ENCODE data around the gene NTN1.
A peak's percentile ranks its signal among the peaks of the same experiment; 100 is the strongest.

The NTN1 gene

GRCh38 chr17:9237053-9237410 lies 215.7 kb downstream of the NTN1 start:
- no peak for TF ChIP-seq POLR2AphosphoS5 (IDR thresholded peaks at IDR 0.05; ENCODE audit: borderline replicate concordance, low read depth, low read length)
- no peak for TF ChIP-seq EZH2 (IDR thresholded peaks at IDR 0.05)
- TF ChIP-seq FOXP2 (optimal IDR thresholded peaks at IDR 0.05; ENCODE audit: control extremely low read depth, extremely low read length, insufficient read depth), result no peak
- Histone ChIP-seq H3K9ac (ENCODE audit: insufficient read length) (no peak overlapping the region), H3K27ac (no peak overlapping the region), H3K9me3 (ENCODE audit: low read depth, low read length) (no peaks in the 10 kb centered on the region), H3K36me3 (ENCODE audit: insufficient read depth, low read length) (no peaks in the 10 kb centered on the region), H3K4me3 (no peak overlapping the region)
- DNase-seq (ENCODE audit: low read depth, low spot score), result no peak

GRCh38 chr17:9237661-9238301 lies 216.5 kb downstream of the NTN1 start:
- DNase-seq (ENCODE audit: low read depth, low spot score), result no peak
- Histone ChIP-seq H3K9me3 (ENCODE audit: low read depth, low read length) (no peaks in the 10 kb centered on the region), H3K9ac (ENCODE audit: insufficient read length) (no peak overlapping the region), H3K36me3 (ENCODE audit: insufficient read depth, low read length) (no peaks in the 10 kb centered on the region), H3K27ac (no peak overlapping the region), H3K4me3 (no peak overlapping the region)
- no peak for TF ChIP-seq POLR2AphosphoS5 (IDR thresholded peaks at IDR 0.05; ENCODE audit: borderline replicate concordance, low read depth, low read length)
- TF ChIP-seq EZH2 (IDR thresholded peaks at IDR 0.05), result no peak
- no peak for TF ChIP-seq FOXP2 (optimal IDR thresholded peaks at IDR 0.05; ENCODE audit: control extremely low read depth, extremely low read length, insufficient read depth)

DNA sequence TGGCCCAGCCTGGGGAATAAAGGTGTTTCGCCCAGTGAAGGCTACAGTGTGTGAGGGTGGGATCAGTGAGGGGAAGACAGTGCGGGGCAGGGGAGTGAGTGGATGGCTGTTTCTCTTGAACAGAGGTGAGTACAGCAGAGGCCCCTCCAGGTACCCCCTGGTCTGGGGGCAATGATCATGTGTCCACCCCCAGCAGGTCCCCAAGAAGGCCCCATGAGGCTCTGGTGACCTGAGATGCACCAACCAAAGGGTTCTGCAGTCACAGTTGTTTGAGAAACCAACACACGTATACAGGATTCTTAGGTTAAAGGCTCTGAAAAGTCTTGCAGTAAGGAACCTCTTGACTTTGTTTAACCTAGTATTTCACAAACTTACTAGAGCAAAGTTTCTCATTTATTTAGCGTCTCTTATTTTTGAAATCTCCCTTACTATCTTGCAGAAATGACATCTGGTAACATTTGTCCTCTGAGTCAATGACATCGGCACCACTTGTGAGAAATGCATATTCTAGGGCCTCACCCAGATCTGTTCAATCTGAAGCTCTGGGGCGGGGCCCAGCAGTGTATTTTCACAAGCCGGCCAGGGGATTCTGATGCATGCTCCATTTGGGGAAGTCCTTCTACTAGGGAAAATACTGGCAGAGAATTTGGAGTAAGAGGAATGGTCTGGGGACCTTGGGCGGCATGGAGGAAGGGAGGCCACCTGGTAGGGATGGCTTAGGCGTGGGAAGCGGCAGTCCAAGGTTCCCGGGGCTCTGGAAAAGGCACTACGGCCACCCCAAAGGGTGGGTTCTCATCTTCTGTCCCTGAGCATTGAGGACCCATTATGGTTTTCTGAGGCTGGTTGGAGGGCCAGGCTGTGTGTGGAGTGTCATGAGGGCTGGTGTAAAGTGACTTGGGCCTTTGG lies 217.3 kb downstream of the NTN1 start:
- TF ChIP-seq POLR2AphosphoS5 (IDR thresholded peaks at IDR 0.05; ENCODE audit: borderline replicate concordance, low read depth, low read length) (no peak), FOXP2 (optimal IDR thresholded peaks at IDR 0.05; ENCODE audit: control extremely low read depth, extremely low read length, insufficient read depth) (no peak), EZH2 (IDR thresholded peaks at IDR 0.05) (no peak)
- Histone ChIP-seq H3K36me3 (ENCODE audit: insufficient read depth, low read length) (no peaks in the 10 kb centered on the region), H3K9me3 (ENCODE audit: low read depth, low read length) (no peaks in the 10 kb centered on the region), H3K9ac (ENCODE audit: insufficient read length) (no peak overlapping the region), H3K4me3 (no peak overlapping the region), H3K27ac (no peak overlapping the region)
- no peak for DNase-seq (ENCODE audit: low read depth, low spot score)

- TF ChIP-seq POLR2AphosphoS5 (IDR thresholded peaks at IDR 0.05; ENCODE audit: borderline replicate concordance, low read depth, low read length), result no peak
- TF ChIP-seq EZH2 (IDR thresholded peaks at IDR 0.05), result no peak
- Histone ChIP-seq H3K4me3 (0 out of 2 replicates have a peak overlapping the region, but pooled peaks have one; percentile 15), H3K9ac (ENCODE audit: insufficient read length) (no peak overlapping the region)
Measured at GRCh38 chr17:9239246-9239792, 218.0 kb downstream of the NTN1 start.

DNA sequence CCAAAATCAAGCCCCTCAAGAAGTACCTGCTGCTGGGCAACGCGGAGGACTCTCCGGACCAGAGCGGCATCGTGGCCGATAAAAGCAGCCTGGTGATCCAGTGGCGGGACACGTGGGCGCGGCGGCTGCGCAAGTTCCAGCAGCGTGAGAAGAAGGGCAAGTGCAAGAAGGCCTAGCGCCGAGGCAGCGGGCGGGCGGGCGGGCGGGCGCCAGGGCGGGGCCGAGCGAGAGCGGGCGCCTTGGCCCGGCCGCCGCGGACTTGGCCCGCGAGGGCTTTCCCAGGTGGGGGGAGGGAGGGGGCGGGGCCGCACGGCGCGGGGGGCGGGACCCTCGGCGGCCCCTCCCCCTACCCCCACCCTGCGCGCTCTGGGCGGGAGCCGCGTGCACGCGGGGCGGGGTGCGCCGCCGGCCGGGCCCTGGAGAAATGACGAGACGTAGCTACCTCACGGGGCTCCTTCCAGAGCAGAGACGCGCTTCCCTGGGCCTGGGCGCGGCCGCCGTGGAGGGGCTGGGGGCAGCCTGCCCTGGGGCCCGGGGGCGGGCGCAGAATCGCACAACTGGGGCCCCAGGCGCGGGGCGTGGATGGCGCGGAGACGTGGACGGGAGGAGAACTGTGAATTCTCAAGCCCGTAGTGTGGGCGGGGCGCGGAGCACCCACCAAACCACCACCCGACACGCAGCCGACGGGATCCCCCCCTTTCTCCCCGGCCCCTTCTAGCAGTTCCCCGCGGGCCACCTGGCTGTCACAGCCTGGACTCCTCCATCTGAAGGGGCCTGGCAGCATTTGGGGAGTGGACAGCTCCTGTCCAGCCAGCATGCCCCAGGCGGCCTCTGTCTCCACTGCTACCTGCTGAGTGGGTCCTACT lies 218.7 kb downstream of the NTN1 start:
- DNase-seq (ENCODE audit: low read depth, low spot score), result no peak
- Histone ChIP-seq H3K4me3 (peak overlapping the region; percentile 76), H3K9me3 (ENCODE audit: low read depth, low read length) (no peaks in the 10 kb centered on the region), H3K36me3 (ENCODE audit: insufficient read depth, low read length) (no peaks in the 10 kb centered on the region), H3K27ac (peak overlapping the region; percentile 70; the same call in 1 of the 2 replicates), H3K9ac (ENCODE audit: insufficient read length) (peak overlapping the region; percentile 72)
- TF ChIP-seq FOXP2 (optimal IDR thresholded peaks at IDR 0.05; ENCODE audit: control extremely low read depth, extremely low read length, insufficient read depth) (no peak), EZH2 (IDR thresholded peaks at IDR 0.05) (no peak), POLR2AphosphoS5 (IDR thresholded peaks at IDR 0.05; ENCODE audit: borderline replicate concordance, low read depth, low read length) (no peak)

More at GRCh38 chr17:9239246-9239792, 218.0 kb downstream of the NTN1 start:
- Histone ChIP-seq H3K27ac (no peak overlapping the region), H3K36me3 (ENCODE audit: insufficient read depth, low read length) (no peaks in the 10 kb centered on the region), H3K9me3 (ENCODE audit: low read depth, low read length) (no peaks in the 10 kb centered on the region)
- DNase-seq (ENCODE audit: low read depth, low spot score), result no peak

DNA sequence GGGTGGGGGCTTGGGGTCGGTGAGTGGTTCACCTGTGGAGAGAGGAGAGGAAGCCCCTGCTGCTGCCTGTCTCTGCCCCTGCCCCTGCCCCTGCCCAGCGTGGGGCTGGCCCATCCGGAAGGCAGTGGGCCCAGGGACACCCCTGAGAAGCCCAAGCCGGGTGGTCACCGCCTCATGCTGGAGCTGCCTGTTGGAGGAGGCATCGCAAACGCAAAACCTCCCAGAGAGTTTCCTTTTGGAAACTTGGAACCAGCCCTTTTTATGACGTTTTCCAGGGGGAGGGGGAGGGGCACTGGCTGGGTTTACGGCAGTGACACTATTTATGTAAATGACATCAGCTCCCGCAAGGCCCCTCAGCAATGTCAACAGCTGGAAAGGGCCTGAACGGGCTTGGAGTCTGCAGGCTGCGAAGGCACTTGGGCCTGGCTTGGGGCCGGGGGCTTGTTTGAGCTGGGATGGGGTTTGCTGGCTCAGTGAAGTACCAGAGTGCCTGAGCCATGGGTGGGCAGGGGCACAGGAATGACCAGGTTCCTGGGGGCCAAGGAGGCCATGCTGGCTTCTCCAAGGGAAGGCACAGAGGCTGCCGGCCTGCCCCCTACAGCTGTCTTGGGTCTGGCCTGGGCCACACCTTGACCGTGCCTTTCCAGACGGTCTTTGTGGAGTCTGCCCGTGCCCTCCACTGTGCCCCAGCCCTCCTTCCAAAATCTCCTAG lies 219.5 kb downstream of the NTN1 start:
- Histone ChIP-seq H3K36me3 (ENCODE audit: insufficient read depth, low read length) (no peaks in the 10 kb centered on the region), H3K4me3 (peak overlapping the region; percentile 76), H3K9me3 (ENCODE audit: low read depth, low read length) (no peaks in the 10 kb centered on the region), H3K27ac (peak overlapping the region; percentile 70; the same call in 1 of the 2 replicates), H3K9ac (ENCODE audit: insufficient read length) (peak overlapping the region; percentile 72)
- DNase-seq (ENCODE audit: low read depth, low spot score), result no peak
- TF ChIP-seq FOXP2 (optimal IDR thresholded peaks at IDR 0.05; ENCODE audit: control extremely low read depth, extremely low read length, insufficient read depth) (no peak), EZH2 (IDR thresholded peaks at IDR 0.05) (no peak), POLR2AphosphoS5 (IDR thresholded peaks at IDR 0.05; ENCODE audit: borderline replicate concordance, low read depth, low read length) (no peak)

- H3K27ac ChIP-seq, result no peak overlapping the region
- no peaks in the 10 kb centered on the region for H3K9me3 ChIP-seq (ENCODE audit: low read depth, low read length)
- no peak for TF ChIP-seq FOXP2 (optimal IDR thresholded peaks at IDR 0.05; ENCODE audit: control extremely low read depth, extremely low read length, insufficient read depth)
- no peak for TF ChIP-seq POLR2AphosphoS5 (IDR thresholded peaks at IDR 0.05; ENCODE audit: borderline replicate concordance, low read depth, low read length)
- no peak for TF ChIP-seq EZH2 (IDR thresholded peaks at IDR 0.05)
- H3K4me3 ChIP-seq, result no peak overlapping the region
- DNase-seq (ENCODE audit: low read depth, low spot score), result no peak
- no peaks in the 10 kb centered on the region for H3K36me3 ChIP-seq (ENCODE audit: insufficient read depth, low read length)
- no peak overlapping the region for H3K9ac ChIP-seq (ENCODE audit: insufficient read length)
Measured at GRCh38 chr17:9241371-9241712, 220.0 kb downstream of the NTN1 start.
